ENCODE measurements around the gene IQGAP2.

Gene IQGAP2

GRCh38 chr5:76384189-76384588 is 18.9 kb upstream of the IQGAP2 start:
- DNase-seq: no peak
- Histone ChIP-seq H3K9me3 (ENCODE audit: control insufficient read depth, low read length) (no peaks in the 10 kb centered on the region), H3K4me1 (ENCODE audit: control insufficient read depth, insufficient read depth, low read length, poor library complexity, severe bottlenecking) (peaks cover 21% of the 10 kb centered on the region), H3K27me3 (replicated peaks; ENCODE audit: control insufficient read depth, insufficient read depth, low read length, poor library complexity, severe bottlenecking) (no peaks in the 10 kb centered on the region), H3K27ac (ENCODE audit: insufficient read depth, low read length, poor library complexity, severe bottlenecking) (no peak overlapping the region), H3K36me3 (ENCODE audit: control insufficient read depth, insufficient read depth, low read length) (no peaks in the 10 kb centered on the region), H3K4me3 (ENCODE audit: insufficient read depth, low read depth, low read length, poor library complexity, severe bottlenecking) (no peak overlapping the region)

- Histone ChIP-seq H3K4me3 (ENCODE audit: insufficient read depth, low read depth, low read length, poor library complexity, severe bottlenecking) (no peak overlapping the region), H3K27me3 (replicated peaks; ENCODE audit: control insufficient read depth, insufficient read depth, low read length, poor library complexity, severe bottlenecking) (no peaks in the 10 kb centered on the region), H3K9me3 (ENCODE audit: control insufficient read depth, low read length) (no peaks in the 10 kb centered on the region), H3K27ac (ENCODE audit: insufficient read depth, low read length, poor library complexity, severe bottlenecking) (no peak overlapping the region), H3K36me3 (ENCODE audit: control insufficient read depth, insufficient read depth, low read length) (no peaks in the 10 kb centered on the region), H3K4me1 (ENCODE audit: control insufficient read depth, insufficient read depth, low read length, poor library complexity, severe bottlenecking) (peaks cover 18% of the 10 kb centered on the region)
- no peak for DNase-seq
These were observed 18.4 kb upstream of the IQGAP2 start for GRCh38 chr5:76384705-76385104.

DNA sequence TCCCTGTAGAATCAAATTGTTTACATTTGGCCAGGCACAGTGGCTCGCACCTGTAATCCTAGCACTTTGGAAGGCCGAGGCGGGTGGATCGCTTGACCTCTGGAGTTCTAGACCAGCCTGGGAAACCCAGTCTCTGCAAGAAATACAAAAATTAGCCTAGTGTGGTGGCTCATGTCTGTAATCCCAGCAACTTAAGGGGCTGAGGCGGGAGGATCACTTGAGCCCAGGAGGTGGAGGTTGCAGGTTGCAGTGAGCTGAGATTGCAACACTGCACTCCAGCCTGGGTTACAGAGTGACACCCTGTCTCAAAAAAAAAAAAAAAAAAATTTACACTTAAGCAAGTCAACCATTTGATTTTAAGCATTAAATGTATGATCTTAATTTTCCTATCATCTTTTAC is 17.5 kb upstream of the IQGAP2 start:
- Histone ChIP-seq H3K36me3 (ENCODE audit: control insufficient read depth, insufficient read depth, low read length) (no peaks in the 10 kb centered on the region), H3K4me1 (ENCODE audit: control insufficient read depth, insufficient read depth, low read length, poor library complexity, severe bottlenecking) (peaks cover 25% of the 10 kb centered on the region), H3K27me3 (replicated peaks; ENCODE audit: control insufficient read depth, insufficient read depth, low read length, poor library complexity, severe bottlenecking) (no peaks in the 10 kb centered on the region), H3K27ac (ENCODE audit: insufficient read depth, low read length, poor library complexity, severe bottlenecking) (no peak overlapping the region), H3K4me3 (ENCODE audit: insufficient read depth, low read depth, low read length, poor library complexity, severe bottlenecking) (no peak overlapping the region), H3K9me3 (ENCODE audit: control insufficient read depth, low read length) (no peaks in the 10 kb centered on the region)
- no peak for DNase-seq

GRCh38 chr5:76386360-76386759 is 16.7 kb upstream of the IQGAP2 start:
- H3K4me1 ChIP-seq (ENCODE audit: control insufficient read depth, insufficient read depth, low read length, poor library complexity, severe bottlenecking): peaks cover 34% of the 10 kb centered on the region
- no peak overlapping the region for H3K27ac ChIP-seq (ENCODE audit: insufficient read depth, low read length, poor library complexity, severe bottlenecking)
- no peaks in the 10 kb centered on the region for H3K9me3 ChIP-seq (ENCODE audit: control insufficient read depth, low read length)
- H3K27me3 ChIP-seq (replicated peaks; ENCODE audit: control insufficient read depth, insufficient read depth, low read length, poor library complexity, severe bottlenecking): no peaks in the 10 kb centered on the region
- no peak for DNase-seq
- H3K36me3 ChIP-seq (ENCODE audit: control insufficient read depth, insufficient read depth, low read length): no peaks in the 10 kb centered on the region
- no peak overlapping the region for H3K4me3 ChIP-seq (ENCODE audit: insufficient read depth, low read depth, low read length, poor library complexity, severe bottlenecking)

GRCh38 chr5:76388236-76388635 is 14.8 kb upstream of the IQGAP2 start:
- DNase-seq: no peak
- Histone ChIP-seq H3K4me3 (ENCODE audit: insufficient read depth, low read depth, low read length, poor library complexity, severe bottlenecking) (no peak overlapping the region), H3K27ac (ENCODE audit: insufficient read depth, low read length, poor library complexity, severe bottlenecking) (no peak overlapping the region), H3K4me1 (ENCODE audit: control insufficient read depth, insufficient read depth, low read length, poor library complexity, severe bottlenecking) (peaks cover 37% of the 10 kb centered on the region), H3K9me3 (ENCODE audit: control insufficient read depth, low read length) (no peaks in the 10 kb centered on the region), H3K36me3 (ENCODE audit: control insufficient read depth, insufficient read depth, low read length) (no peaks in the 10 kb centered on the region), H3K27me3 (replicated peaks; ENCODE audit: control insufficient read depth, insufficient read depth, low read length, poor library complexity, severe bottlenecking) (no peaks in the 10 kb centered on the region)

- H3K4me1 ChIP-seq (ENCODE audit: control insufficient read depth, insufficient read depth, low read length, poor library complexity, severe bottlenecking): peaks cover 31% of the 10 kb centered on the region
- no peak for DNase-seq
These were observed 14.1 kb upstream of the IQGAP2 start for GRCh38 chr5:76388791-76389512.

DNA sequence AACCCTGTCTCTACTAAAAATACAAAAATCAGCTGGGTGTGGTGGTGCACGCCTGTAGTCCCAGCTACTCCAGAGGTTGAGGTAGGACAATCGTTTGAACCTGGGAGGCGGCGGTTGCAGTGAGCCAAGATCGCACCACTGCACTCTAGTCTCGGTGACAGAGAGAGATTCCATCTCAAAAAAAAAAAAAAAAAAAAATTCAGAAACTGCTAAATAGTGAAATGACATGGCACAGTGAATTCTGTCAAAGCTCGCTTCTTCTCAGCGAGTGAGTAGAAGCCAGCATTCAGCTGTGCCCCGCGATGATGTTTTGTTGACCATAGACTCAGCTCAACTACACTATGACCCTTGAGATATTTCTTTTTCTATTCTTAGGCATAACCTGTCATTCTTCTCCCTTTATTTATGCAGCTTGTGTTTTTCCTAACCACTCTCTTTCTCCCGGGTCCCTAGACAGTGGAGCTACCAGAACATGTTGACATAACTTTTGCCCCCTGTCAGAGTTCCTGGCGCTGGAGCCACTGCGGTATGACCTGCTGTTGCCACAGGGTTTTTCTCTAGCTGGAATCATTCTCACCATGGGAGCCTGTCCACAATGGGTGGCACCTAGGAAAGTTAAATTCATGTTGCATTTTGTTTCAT is 13.5 kb upstream of the IQGAP2 start:
- H3K4me1 ChIP-seq (ENCODE audit: control insufficient read depth, insufficient read depth, low read length, poor library complexity, severe bottlenecking): peaks cover 30% of the 10 kb centered on the region
- no peak for DNase-seq

More at GRCh38 chr5:76388791-76389512, 14.1 kb upstream of the IQGAP2 start:
- Histone ChIP-seq H3K27me3 (replicated peaks; ENCODE audit: control insufficient read depth, insufficient read depth, low read length, poor library complexity, severe bottlenecking) (no peaks in the 10 kb centered on the region), H3K27ac (ENCODE audit: insufficient read depth, low read length, poor library complexity, severe bottlenecking) (no peak overlapping the region), H3K36me3 (ENCODE audit: control insufficient read depth, insufficient read depth, low read length) (no peaks in the 10 kb centered on the region), H3K9me3 (ENCODE audit: control insufficient read depth, low read length) (no peaks in the 10 kb centered on the region), H3K4me3 (ENCODE audit: insufficient read depth, low read depth, low read length, poor library complexity, severe bottlenecking) (no peak overlapping the region)

DNA sequence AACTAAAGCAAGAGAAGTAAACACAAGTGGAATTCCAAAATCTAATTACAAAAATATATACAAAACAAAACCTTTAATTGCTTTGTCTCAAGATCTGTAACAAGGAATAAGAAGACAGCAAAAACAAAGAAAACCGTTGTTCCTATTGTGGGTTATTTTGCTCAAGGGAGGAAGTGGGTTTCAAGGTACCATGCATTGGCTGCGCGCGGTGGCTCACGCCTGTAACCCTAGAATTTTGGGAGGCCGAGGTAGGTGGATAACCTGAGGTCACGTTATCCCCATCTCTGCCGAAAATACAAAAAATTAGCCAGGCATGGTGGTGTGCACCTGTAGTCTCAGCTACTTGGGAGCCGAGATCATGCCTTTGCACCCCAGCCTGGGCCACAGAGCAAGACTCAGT is 12.1 kb upstream of the IQGAP2 start:
- Histone ChIP-seq H3K4me3 (ENCODE audit: insufficient read depth, low read depth, low read length, poor library complexity, severe bottlenecking) (no peak overlapping the region), H3K27me3 (replicated peaks; ENCODE audit: control insufficient read depth, insufficient read depth, low read length, poor library complexity, severe bottlenecking) (no peaks in the 10 kb centered on the region), H3K27ac (ENCODE audit: insufficient read depth, low read length, poor library complexity, severe bottlenecking) (peak overlapping the region; percentile 26), H3K9me3 (ENCODE audit: control insufficient read depth, low read length) (no peaks in the 10 kb centered on the region), H3K36me3 (ENCODE audit: control insufficient read depth, insufficient read depth, low read length) (no peaks in the 10 kb centered on the region), H3K4me1 (ENCODE audit: control insufficient read depth, insufficient read depth, low read length, poor library complexity, severe bottlenecking) (peaks cover 27% of the 10 kb centered on the region)
- no peak for DNase-seq

More for the DNA sequence above, 13.5 kb upstream of the IQGAP2 start:
- Histone ChIP-seq H3K27ac (ENCODE audit: insufficient read depth, low read length, poor library complexity, severe bottlenecking) (no peak overlapping the region), H3K9me3 (ENCODE audit: control insufficient read depth, low read length) (no peaks in the 10 kb centered on the region), H3K4me3 (ENCODE audit: insufficient read depth, low read depth, low read length, poor library complexity, severe bottlenecking) (no peak overlapping the region), H3K27me3 (replicated peaks; ENCODE audit: control insufficient read depth, insufficient read depth, low read length, poor library complexity, severe bottlenecking) (no peaks in the 10 kb centered on the region), H3K36me3 (ENCODE audit: control insufficient read depth, insufficient read depth, low read length) (no peaks in the 10 kb centered on the region)

GRCh38 chr5:76393035-76393680 is 9.9 kb upstream of the IQGAP2 start:
- H3K27ac ChIP-seq (ENCODE audit: insufficient read depth, low read length, poor library complexity, severe bottlenecking): peak overlapping the region; percentile 20
- H3K9me3 ChIP-seq (ENCODE audit: control insufficient read depth, low read length): no peaks in the 10 kb centered on the region
- H3K27me3 ChIP-seq (replicated peaks; ENCODE audit: control insufficient read depth, insufficient read depth, low read length, poor library complexity, severe bottlenecking): no peaks in the 10 kb centered on the region
- H3K4me3 ChIP-seq (ENCODE audit: insufficient read depth, low read depth, low read length, poor library complexity, severe bottlenecking): no peak overlapping the region
- H3K4me1 ChIP-seq (ENCODE audit: control insufficient read depth, insufficient read depth, low read length, poor library complexity, severe bottlenecking): peaks cover 27% of the 10 kb centered on the region
- no peak for DNase-seq
- no peaks in the 10 kb centered on the region for H3K36me3 ChIP-seq (ENCODE audit: control insufficient read depth, insufficient read depth, low read length)

DNA sequence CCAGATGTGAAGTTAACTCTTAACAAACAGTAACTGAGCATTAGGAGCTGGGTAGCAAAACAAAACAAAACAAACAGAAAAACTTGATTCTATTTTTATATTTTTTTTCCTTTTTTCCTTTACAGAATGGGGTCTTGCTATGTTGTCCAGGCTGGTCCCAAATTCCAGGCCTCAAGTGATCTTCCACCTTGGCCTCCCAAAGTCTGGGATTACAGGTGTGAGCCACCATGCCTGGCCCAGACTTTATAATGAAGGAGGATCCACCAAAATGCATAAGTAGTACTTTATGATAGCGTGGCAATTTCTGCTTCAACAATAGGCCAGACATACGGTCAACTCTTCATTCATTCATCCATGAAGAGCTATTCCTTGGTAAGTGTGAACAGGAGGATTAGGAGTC is 5.9 kb upstream of the IQGAP2 start:
- no peak overlapping the region for H3K4me3 ChIP-seq (ENCODE audit: insufficient read depth, low read depth, low read length, poor library complexity, severe bottlenecking)
- H3K27me3 ChIP-seq (replicated peaks; ENCODE audit: control insufficient read depth, insufficient read depth, low read length, poor library complexity, severe bottlenecking): no peaks in the 10 kb centered on the region
- no peaks in the 10 kb centered on the region for H3K36me3 ChIP-seq (ENCODE audit: control insufficient read depth, insufficient read depth, low read length)
- no peak for DNase-seq
- no peaks in the 10 kb centered on the region for H3K9me3 ChIP-seq (ENCODE audit: control insufficient read depth, low read length)
- H3K4me1 ChIP-seq (ENCODE audit: control insufficient read depth, insufficient read depth, low read length, poor library complexity, severe bottlenecking): peaks cover 16% of the 10 kb centered on the region
- no peak overlapping the region for H3K27ac ChIP-seq (ENCODE audit: insufficient read depth, low read length, poor library complexity, severe bottlenecking)

All from effector memory CD4-positive, alpha-beta T cell (primary cell).